A673 (cell line): ENCODE data around the gene RUNDC1. TPM values are rescaled to one million over a fixed set of nuclear protein-coding genes. Genes with fewer than 3 reads are reported as not detected.

ENCODE experiments used
- BruUV-seq: library from RNA; stranded (reverse); fragments of 400-500 nt; replicated peaks from 2 replicates; lab custom pipeline; 2021; lab: Mats Ljungman, UMichigan
- CTCF ChIA-PET: fragments of 300-600 bp; sonication (Branson Sonifier 250); formaldehyde crosslinking; loops from one replicate; lab custom pipeline; 2022; ENCODE audit warnings: antibody characterized with exemption; lab: Charles Lee
- POLR2A ChIA-PET: fragments of 300-600 bp; sonication (Branson Sonifier 250); formaldehyde crosslinking; loops from one replicate; lab custom pipeline; 2022; ENCODE audit warnings: antibody characterized with exemption; ENCODE audit not compliant: low non-redundant PET; lab: Charles Lee
- DNase-seq: peaks from one replicate; pipeline ENCODE4 v3.0.0-alpha.2; 2015; ENCODE audit warnings: low spot score
- H3K27ac ChIP-seq: fragments of 200-600 bp; sonication (generic); 2 replicates; pipeline ENCODE4 v1.5.1; 2016; ENCODE audit warnings: mixed run types, low read depth, mild to moderate bottlenecking, mixed read lengths, antibody characterized with exemption, low read length; ENCODE audit not compliant: poor library complexity, severe bottlenecking
- H3K27me3 ChIP-seq: fragments of 200-600 bp; sonication (generic); replicated peaks from 2 replicates; pipeline ENCODE4 v1.6.1; 2017; ENCODE audit warnings: mixed run types, low read depth, mild to moderate bottlenecking, mixed read lengths, antibody characterized with exemption, low read length; ENCODE audit not compliant: insufficient read depth, poor library complexity
- H3K36me3 ChIP-seq: fragments of 200-600 bp; sonication (generic); 2 replicates; pipeline ENCODE4 v1.6.1; 2016; ENCODE audit warnings: mixed run types, mild to moderate bottlenecking, mixed read lengths, antibody characterized with exemption, low read length; ENCODE audit not compliant: insufficient read depth, poor library complexity, severe bottlenecking
- H3K4me1 ChIP-seq: fragments of 200-600 bp; sonication (generic); 2 replicates; pipeline ENCODE4 v1.6.1; 2017; ENCODE audit warnings: mixed run types, mild to moderate bottlenecking, mixed read lengths, antibody characterized with exemption, low read length; ENCODE audit not compliant: insufficient read depth, poor library complexity, severe bottlenecking
- H3K4me3 ChIP-seq: fragments of 200-600 bp; sonication (generic); 2 replicates; pipeline ENCODE4 v1.5.1; 2016; ENCODE audit warnings: low read depth, mixed run types, mild to moderate bottlenecking, mixed read lengths, low read length; ENCODE audit not compliant: poor library complexity, severe bottlenecking
- H3K9me3 ChIP-seq: fragments of 200-600 bp; sonication (generic); 2 replicates; pipeline ENCODE4 v1.6.1; 2016; ENCODE audit warnings: mixed run types, low read depth, mild to moderate bottlenecking, mixed read lengths, antibody characterized with exemption, low read length; ENCODE audit not compliant: poor library complexity, severe bottlenecking
- EZH2 ChIP-seq: fragments of 200-600 bp; sonication (generic); IDR thresholded peaks from 2 replicates; pipeline ENCODE4 v1.6.1; 2017; ENCODE audit warnings: borderline replicate concordance, low read depth, mild to moderate bottlenecking, mixed read lengths, antibody characterized with exemption, low read length; ENCODE audit not compliant: poor library complexity, severe bottlenecking
- intact Hi-C: fragments of 100-400 bp; cut with micrococcal nuclease; formaldehyde crosslinking; loops from one replicate; pipeline ENCODE4 v1.10.0; 2022; ENCODE audit not compliant: unreplicated experiment
- total RNA-seq: library from RNA; stranded (reverse); gene quantifications from 2 replicates; pipeline ENCODE4 v1.2.3, GENCODE V29; 2021
- TF ChIP-seq, protein P1 (sequence below): fragments of 300-800, 200-600 bp; sonication (generic); conservative IDR thresholded peaks from 2 replicates; pipeline ENCODE4 v1.5.1; 2017; ENCODE audit warnings: low read depth, mild to moderate bottlenecking, antibody characterized with exemption, low read length, moderate library complexity, mixed read lengths

Gene RUNDC1
- total RNA-seq, 1 experiment from 2014 or later: 8.0 TPM

GRCh38 chr17:43026595-43026994 lies 46.2 kb downstream of the RUNDC1 start:
- TF ChIP-seq EZH2: no peak
- TF ChIP-seq, protein P1, sequence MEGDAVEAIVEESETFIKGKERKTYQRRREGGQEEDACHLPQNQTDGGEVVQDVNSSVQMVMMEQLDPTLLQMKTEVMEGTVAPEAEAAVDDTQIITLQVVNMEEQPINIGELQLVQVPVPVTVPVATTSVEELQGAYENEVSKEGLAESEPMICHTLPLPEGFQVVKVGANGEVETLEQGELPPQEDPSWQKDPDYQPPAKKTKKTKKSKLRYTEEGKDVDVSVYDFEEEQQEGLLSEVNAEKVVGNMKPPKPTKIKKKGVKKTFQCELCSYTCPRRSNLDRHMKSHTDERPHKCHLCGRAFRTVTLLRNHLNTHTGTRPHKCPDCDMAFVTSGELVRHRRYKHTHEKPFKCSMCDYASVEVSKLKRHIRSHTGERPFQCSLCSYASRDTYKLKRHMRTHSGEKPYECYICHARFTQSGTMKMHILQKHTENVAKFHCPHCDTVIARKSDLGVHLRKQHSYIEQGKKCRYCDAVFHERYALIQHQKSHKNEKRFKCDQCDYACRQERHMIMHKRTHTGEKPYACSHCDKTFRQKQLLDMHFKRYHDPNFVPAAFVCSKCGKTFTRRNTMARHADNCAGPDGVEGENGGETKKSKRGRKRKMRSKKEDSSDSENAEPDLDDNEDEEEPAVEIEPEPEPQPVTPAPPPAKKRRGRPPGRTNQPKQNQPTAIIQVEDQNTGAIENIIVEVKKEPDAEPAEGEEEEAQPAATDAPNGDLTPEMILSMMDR: no peak
- BruUV-seq: no TSS peak
- CTCF ChIA-PET: no interaction called here
- Histone ChIP-seq H3K27ac (no peak overlapping the region), H3K9me3 (no peaks in the 10 kb centered on the region), H3K4me3 (no peak overlapping the region), H3K27me3 (no peaks in the 10 kb centered on the region), H3K4me1 (no peaks in the 10 kb centered on the region), H3K36me3 (no peaks in the 10 kb centered on the region)
- no peak for DNase-seq
- intact Hi-C loops: loop anchor here (10.0 kb wide), 1 partner anchor 98 kb away; the partner anchor contains the start of gene BRCA1
- POLR2A ChIA-PET: no interaction called here

DNA sequence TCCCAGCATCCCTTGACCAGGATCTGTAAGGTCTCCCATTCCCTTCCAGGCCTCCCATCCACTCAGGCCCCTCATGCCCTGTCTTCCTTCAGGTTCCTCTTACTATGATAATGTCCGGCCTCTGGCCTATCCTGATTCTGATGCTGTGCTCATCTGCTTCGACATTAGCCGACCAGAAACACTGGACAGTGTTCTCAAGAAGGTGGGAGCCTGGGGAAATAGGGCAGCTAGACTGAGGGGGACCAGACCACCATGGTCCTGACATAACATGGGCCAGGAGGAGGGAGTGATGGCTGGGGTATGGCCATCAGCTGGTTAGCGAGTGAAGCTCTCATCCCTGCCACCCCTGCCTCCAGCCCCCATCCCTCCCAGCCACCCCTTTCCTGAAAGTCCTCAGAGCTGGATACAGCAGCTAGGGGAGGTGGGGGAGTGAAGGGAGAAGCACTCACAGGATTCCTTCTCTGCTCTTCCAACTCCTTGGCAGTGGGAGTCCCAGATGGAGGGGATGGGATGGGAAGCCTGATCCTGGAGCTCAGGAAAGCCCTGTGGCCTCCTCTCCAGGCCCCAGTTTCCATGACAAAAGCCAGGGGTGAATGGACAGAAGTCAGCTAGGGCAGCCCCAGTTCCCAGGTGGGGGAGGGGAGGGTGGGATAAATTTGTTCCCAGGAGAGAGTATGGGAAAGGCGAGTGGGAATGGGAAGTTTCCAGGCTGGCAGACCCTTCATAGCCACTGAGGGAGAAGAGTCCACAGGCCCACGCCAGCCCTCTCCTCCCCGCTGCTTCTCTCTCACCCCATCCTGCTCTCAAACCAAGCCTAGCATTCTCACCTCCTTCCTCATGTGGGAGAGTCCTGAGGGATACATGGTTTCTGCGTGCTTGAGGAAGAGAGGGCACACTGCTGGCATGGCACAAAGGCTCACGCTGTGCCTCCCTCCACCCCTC lies 47.0 kb downstream of the RUNDC1 start:
- no peak for TF ChIP-seq EZH2
- TF ChIP-seq, protein P1: no peak
- Histone ChIP-seq H3K4me3 (no peak overlapping the region), H3K27ac (no peak overlapping the region), H3K36me3 (no peaks in the 10 kb centered on the region), H3K4me1 (no peaks in the 10 kb centered on the region), H3K27me3 (no peaks in the 10 kb centered on the region), H3K9me3 (no peaks in the 10 kb centered on the region)
- CTCF ChIA-PET: no interaction called here
- no TSS peak for BruUV-seq
- no peak for DNase-seq
- POLR2A ChIA-PET: no interaction called here
- intact Hi-C loops: loop anchor here (10.0 kb wide), 1 partner anchor 97 kb away; the partner anchor contains the start of gene BRCA1

- no peaks in the 10 kb centered on the region for H3K36me3 ChIP-seq
- no peaks in the 10 kb centered on the region for H3K9me3 ChIP-seq
- ChIA-PET POLR2A (no interaction called here), CTCF (no interaction called here)
- no TSS peak for BruUV-seq
- intact Hi-C loops: loop anchor here (10.0 kb wide), 1 partner anchor 96 kb away; the partner anchor contains the start of gene BRCA1
- H3K27me3 ChIP-seq: no peaks in the 10 kb centered on the region
- H3K4me3 ChIP-seq: no peak overlapping the region
- TF ChIP-seq EZH2: no peak
- H3K27ac ChIP-seq: no peak overlapping the region
- no peaks in the 10 kb centered on the region for H3K4me1 ChIP-seq
- DNase-seq: no peak
Measured at GRCh38 chr17:43028221-43028861, 48.0 kb downstream of the RUNDC1 start.
